Panc1 (cell line): ENCODE results near the gene SCARB2. TPM values are rescaled to one million over a fixed set of nuclear protein-coding genes. Genes with fewer than 3 reads are reported as not detected.

Source experiments
- ATAC-seq: fragments of 200-7000 bp; cut with Tn5 transposase; 2 replicates; pipeline ENCODE4 v1.9.1; 2020; ENCODE audit warnings: mild to moderate bottlenecking, moderate library complexity
- BruUV-seq: library from RNA; stranded (reverse); fragments of 400-500 nt; replicated peaks from 2 replicates; lab custom pipeline; 2021; lab: Mats Ljungman, UMichigan
- CTCF ChIA-PET: fragments of 300-600 bp; sonication (Branson Sonifier 250); formaldehyde crosslinking; loops from one replicate; lab custom pipeline; 2022; ENCODE audit warnings: antibody characterized with exemption; lab: Charles Lee
- POLR2A ChIA-PET: fragments of 300-600 bp; sonication (Branson Sonifier 250); formaldehyde crosslinking; loops from one replicate; lab custom pipeline; 2022; ENCODE audit warnings: antibody characterized with exemption; lab: Charles Lee
- DNase-seq: peaks from one replicate; pipeline ENCODE4 v3.0.0-alpha.2; 2010; ENCODE audit warnings: low read depth, low spot score
- H3K27ac ChIP-seq: 2 replicates; pipeline ENCODE4 v1.5.1; 2011; ENCODE audit warnings: mild to moderate bottlenecking, low read length, inconsistent platforms
- H3K27me3 ChIP-seq: fragments of 200-500 bp; sonication (Bioruptor generic); 2 replicates; pipeline ENCODE4 v1.6.0; 2014; ENCODE audit warnings: low read length, inconsistent platforms; ENCODE audit not compliant: control insufficient read depth, insufficient read depth
- H3K36me3 ChIP-seq: fragments of 200-500 bp; sonication (Bioruptor generic); 2 replicates; pipeline ENCODE4 v1.5.1; 2014; ENCODE audit warnings: inconsistent platforms, mild to moderate bottlenecking, low read length, moderate library complexity; ENCODE audit not compliant: control insufficient read depth, insufficient read depth
- H3K4me1 ChIP-seq: 2 replicates; pipeline ENCODE4 v1.5.1; 2011; ENCODE audit warnings: inconsistent platforms, mild to moderate bottlenecking, low read length, moderate library complexity; ENCODE audit not compliant: control insufficient read depth, insufficient read depth
- H3K4me3 ChIP-seq, 2 experiments: 2 replicates each; pipeline ENCODE4 v1.5.1; 2011 to 2012; ENCODE audit warnings: low read depth in 2 of 2, low read length in 2 of 2, mild to moderate bottlenecking in 2 of 2, inconsistent platforms in 1 of 2, moderate library complexity in 1 of 2
- H3K9me3 ChIP-seq: fragments of 200-500 bp; sonication (Bioruptor generic); 2 replicates; pipeline ENCODE4 v1.5.1; 2014; ENCODE audit warnings: low read depth, mild to moderate bottlenecking, inconsistent platforms, low read length, moderate library complexity; ENCODE audit not compliant: control insufficient read depth, insufficient read depth
- CTCF ChIP-seq: fragments of 450-650 bp; IDR thresholded peaks from 2 replicates; pipeline ENCODE4 v1.5.1; 2017; ENCODE audit warnings: mild to moderate bottlenecking
- POLR2AphosphoS5 ChIP-seq: IDR thresholded peaks from 2 replicates; pipeline ENCODE4 v1.6.1; 2012; ENCODE audit warnings: mild to moderate bottlenecking, low read depth, low read length, moderate library complexity
- REST ChIP-seq, 2 experiments: IDR thresholded peaks; 2 replicates each; pipeline ENCODE4 v1.6.1; 2011 to 2012; ENCODE audit warnings: low read depth in 2 of 2, control low read depth in 1 of 2, low read length in 1 of 2, mild to moderate bottlenecking in 1 of 2, moderate library complexity in 1 of 2; ENCODE audit not compliant: insufficient read depth in 1 of 2
- SIN3A ChIP-seq: IDR thresholded peaks from 2 replicates; pipeline ENCODE4 v1.6.1; 2012; ENCODE audit warnings: low read depth, mild to moderate bottlenecking, low read length, moderate library complexity, borderline replicate concordance; ENCODE audit not compliant: insufficient read depth
- TCF7L2 ChIP-seq: IDR thresholded peaks from 2 replicates; pipeline ENCODE4 v1.6.1; 2011; ENCODE audit warnings: mild to moderate bottlenecking, low read depth, low read length, inconsistent platforms
- in situ Hi-C: cut with HindIII; loops from 2 replicates; pipeline ENCODE4 v1.10.0; 2016; ENCODE audit warnings: low sequenced_read_pairs, low pct_unique_long_range_greater_than_20kb
- intact Hi-C: fragments of 100-400 bp; cut with micrococcal nuclease; formaldehyde crosslinking; loops from one replicate; pipeline ENCODE4 v1.10.0; 2022; ENCODE audit not compliant: unreplicated experiment
- total RNA-seq: library from RNA; stranded (reverse); gene quantifications from one replicate; pipeline ENCODE4 v1.2.1, GENCODE V29; 2021; ENCODE audit not compliant: unreplicated experiment

SCARB2 gene
- total RNA-seq, 1 experiment from 2014 or later: 59.4 TPM

- ATAC-seq (peak; percentile 64), DNase-seq (no peak)
- intact Hi-C loops (no loop called here), in situ Hi-C loops (no loop called here)
- Histone ChIP-seq H3K4me1 (no peaks in the 10 kb centered on the region; the same call in 1 of the 2 replicates), H3K27me3 (no peaks in the 10 kb centered on the region), H3K9me3 (no peaks in the 10 kb centered on the region), H3K36me3 (no peaks in the 10 kb centered on the region; the same call in 1 of the 2 replicates), H3K27ac (peak overlapping the region; percentile 88), H3K4me3 (peak overlapping the region; percentile 63 to 84)
- ChIA-PET CTCF (no interaction called here), POLR2A (no interaction called here)
- TF ChIP-seq CTCF (no peak), SIN3A (no peak), REST (IDR thresholded peaks at IDR 0.05; ENCODE audit: insufficient read depth in 1 of 2, low read depth in 2 of 2, low read length in 1 of 2) (no peak), POLR2AphosphoS5 (no peak), TCF7L2 (no peak)
- no TSS peak for BruUV-seq
Observed at GRCh38 chr4:76234679-76235044, 21.0 kb upstream of the SCARB2 start.

- Histone ChIP-seq H3K36me3 (no peaks in the 10 kb centered on the region; the same call in 1 of the 2 replicates), H3K27me3 (no peaks in the 10 kb centered on the region), H3K4me1 (no peaks in the 10 kb centered on the region; the same call in 1 of the 2 replicates), H3K27ac (peak overlapping the region; percentile 88), H3K9me3 (peaks cover 3% of the 10 kb centered on the region; the same call in 1 of the 2 replicates), H3K4me3 (peak overlapping the region; percentile 63 to 84)
- no peak for DNase-seq
- intact Hi-C loops (no loop called here), in situ Hi-C loops (no loop called here)
- BruUV-seq: no TSS peak
- peak; percentile 99 for ATAC-seq
- CTCF ChIA-PET: no interaction called here
- no peak for TF ChIP-seq TCF7L2
- peak; percentile 55; the same call in 1 of the 2 replicates for TF ChIP-seq POLR2AphosphoS5
- POLR2A ChIA-PET: no interaction called here
Observed at GRCh38 chr4:76233967-76234678, 20.5 kb upstream of the SCARB2 start.

- H3K4me1 ChIP-seq: no peaks in the 10 kb centered on the region; the same call in 1 of the 2 replicates
- CTCF ChIA-PET: no interaction called here
- peak overlapping the region; percentile 63 to 84 for H3K4me3 ChIP-seq
- intact Hi-C loops: no loop called here
- peak overlapping the region; percentile 88 for H3K27ac ChIP-seq
- H3K36me3 ChIP-seq: no peaks in the 10 kb centered on the region; the same call in 1 of the 2 replicates
- no peak for TF ChIP-seq POLR2AphosphoS5
- no peak for TF ChIP-seq TCF7L2
- TF ChIP-seq CTCF: no peak
- TF ChIP-seq SIN3A: no peak
- peaks cover 4% of the 10 kb centered on the region; the same call in 1 of the 2 replicates for H3K9me3 ChIP-seq
- DNase-seq (no peak), ATAC-seq (no peak)
- H3K27me3 ChIP-seq: no peaks in the 10 kb centered on the region
- in situ Hi-C loops: no loop called here
- POLR2A ChIA-PET: no interaction called here
- BruUV-seq: no TSS peak
Observed at GRCh38 chr4:76233529-76233928, 19.9 kb upstream of the SCARB2 start.
